ENCODE data around the gene MYH11.
"Not testable (repeated sequence)": the region's sequence is repeated elsewhere in the genome, so short reads cannot be mapped to it uniquely, and the experiment has no call there.

Gene MYH11

GRCh38 chr16:15743657-15744056 lies 113.2 kb downstream of the MYH11 start:
- DNase-seq = no peak

GRCh38 chr16:15742716-15743115 lies 114.1 kb downstream of the MYH11 start:
- DNase-seq = no peak

GRCh38 chr16:15741207-15741871 lies 115.5 kb downstream of the MYH11 start:
- DNase-seq = no peak

GRCh38 chr16:15739950-15740349 lies 116.9 kb downstream of the MYH11 start:
- DNase-seq = no peak

DNA sequence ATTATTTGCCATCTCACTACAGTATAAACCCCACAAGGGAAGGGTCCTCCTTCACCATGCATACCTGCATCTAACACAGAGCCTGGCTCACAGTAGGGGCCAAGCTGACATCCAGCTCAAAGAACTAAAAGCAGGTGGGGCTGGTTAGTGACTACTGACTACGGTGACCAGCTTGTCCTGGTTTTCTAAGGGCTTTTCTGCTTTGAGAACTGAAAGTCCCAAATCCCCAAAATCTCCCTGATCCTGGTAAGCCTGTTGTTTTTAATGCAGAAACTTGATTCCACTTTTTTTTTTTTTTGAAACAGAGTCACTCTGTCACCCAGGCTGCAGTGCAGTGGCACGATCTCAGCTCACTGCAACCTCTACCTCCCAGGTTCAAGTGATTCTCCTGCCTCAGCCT lies 117.4 kb downstream of the MYH11 start:
- no peak for DNase-seq

DNA sequence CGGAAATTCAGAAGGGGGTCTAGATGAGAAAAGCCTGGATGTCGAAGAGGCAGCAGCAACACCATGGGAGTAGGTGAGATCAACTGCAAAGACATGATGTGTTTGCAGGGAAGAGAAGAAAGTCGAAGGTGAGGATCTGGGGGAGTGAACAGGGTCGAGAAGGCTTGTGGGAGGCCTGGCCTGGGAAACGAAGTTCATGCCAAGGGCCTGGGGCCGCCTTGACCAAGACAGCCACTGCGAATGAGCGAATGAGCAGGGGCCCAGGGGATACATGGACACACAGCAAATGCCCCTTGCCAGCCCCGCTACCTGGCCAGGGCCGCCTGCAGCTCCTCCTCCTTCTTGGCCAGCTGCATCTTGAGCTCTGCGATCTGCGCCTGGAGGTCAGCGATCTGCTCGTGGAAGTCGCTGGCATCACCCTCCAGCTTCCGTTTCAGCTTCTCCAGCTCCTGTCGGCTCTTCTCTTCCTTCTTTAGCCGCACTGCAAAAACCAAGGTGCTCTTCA lies 119.6 kb downstream of the MYH11 start:
- no peak for DNase-seq

- DNase-seq = no peak
Observed at GRCh38 chr16:15736529-15736928, 120.3 kb downstream of the MYH11 start.

GRCh38 chr16:15735610-15736009 lies 121.2 kb downstream of the MYH11 start:
- no peak for DNase-seq

- DNase-seq = no peak
Observed at GRCh38 chr16:15732416-15732815, 124.4 kb downstream of the MYH11 start.

GRCh38 chr16:15729152-15729551 lies 127.7 kb downstream of the MYH11 start:
- DNase-seq = no peak

DNA sequence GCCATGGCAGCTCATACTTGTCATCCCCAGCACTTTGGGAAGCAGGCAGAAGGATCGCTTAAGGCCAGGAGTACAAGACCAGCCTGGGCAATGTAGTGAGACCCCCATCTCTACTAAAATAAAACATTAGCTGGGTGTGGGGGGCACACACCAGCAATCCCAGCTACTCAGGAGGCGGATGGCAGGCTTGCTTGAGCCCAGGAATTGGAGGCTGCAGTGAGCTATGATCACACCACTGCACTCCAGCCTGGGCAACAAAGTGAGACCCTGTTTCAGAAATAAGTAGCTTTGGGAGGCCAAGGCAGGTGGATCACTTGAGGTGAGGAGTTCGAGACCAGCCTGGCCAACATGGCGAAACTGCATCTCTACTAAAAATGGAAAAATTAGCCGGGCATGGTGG lies 129.1 kb downstream of the MYH11 start:
- not testable (repeated sequence) for DNase-seq

DNA sequence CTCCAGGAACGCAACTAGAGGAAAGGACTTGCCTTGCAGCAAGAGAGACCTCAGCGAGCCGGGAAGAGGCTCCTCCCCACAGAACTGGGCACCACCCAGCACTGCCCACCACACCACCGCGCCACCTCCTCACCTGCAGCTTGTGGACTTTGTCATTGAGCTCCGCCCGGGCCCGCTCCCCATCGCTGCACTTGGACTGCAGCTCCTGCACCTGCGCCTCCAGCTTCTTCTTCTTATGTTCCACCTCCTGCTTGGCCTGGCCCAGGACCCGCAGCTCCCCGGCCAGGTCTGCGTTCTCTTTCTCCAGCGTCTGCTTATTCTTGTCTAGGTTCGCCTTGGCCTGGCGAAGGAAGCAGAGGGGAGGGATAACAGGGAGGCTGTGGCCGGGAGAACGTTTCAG lies 130.1 kb downstream of the MYH11 start:
- DNase-seq = no peak

DNA sequence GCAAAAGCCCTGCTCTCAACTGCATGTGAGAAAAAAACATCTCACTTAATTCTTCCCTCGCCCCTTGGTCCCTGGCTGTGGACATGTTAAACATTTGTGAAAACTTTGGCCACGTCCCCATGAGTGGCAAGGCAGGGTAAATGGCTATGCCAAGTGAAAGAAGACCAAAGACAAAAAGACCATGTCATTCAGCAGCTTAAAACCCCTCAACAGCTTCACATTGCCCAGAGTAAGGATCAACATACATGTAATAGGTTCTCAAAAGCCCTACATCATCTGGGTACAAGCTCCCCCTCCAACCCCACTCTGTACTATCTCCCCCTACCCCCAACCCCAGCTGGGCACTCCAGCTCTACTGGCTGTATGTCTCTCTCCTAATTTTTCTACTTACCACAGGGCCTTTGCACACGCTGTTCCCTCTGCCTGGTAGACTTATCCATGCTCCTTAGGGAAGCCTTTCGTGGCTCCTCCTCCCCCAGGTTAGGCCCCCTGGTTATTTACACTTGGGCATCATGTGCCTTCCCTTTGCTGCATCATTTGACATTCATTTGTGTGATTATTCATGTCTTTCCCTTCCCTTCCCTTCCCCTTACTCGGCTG lies 131.1 kb downstream of the MYH11 start:
- DNase-seq = no peak

GRCh38 chr16:15723808-15724207 lies 133.0 kb downstream of the MYH11 start:
- DNase-seq = no peak

DNA sequence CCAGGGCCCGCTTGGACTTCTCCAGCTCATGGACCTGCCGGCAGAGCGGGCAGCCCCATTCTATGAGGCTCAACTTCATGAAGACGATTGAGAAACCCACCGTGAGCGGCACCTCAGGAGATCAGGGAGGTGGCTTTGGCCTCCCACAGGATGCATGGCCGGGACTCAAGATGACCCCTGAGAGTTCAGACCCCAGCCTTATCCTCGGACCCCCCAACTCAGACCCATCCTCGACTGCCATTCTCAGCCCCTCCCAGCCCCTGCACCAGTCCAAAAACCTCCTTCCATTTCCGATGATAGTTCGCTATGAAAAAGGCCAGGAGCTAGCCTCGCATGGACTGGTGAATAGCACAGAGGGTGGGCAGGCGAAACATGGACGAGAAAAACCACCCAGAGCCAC lies 135.8 kb downstream of the MYH11 start:
- DNase-seq = no peak

- no peak for DNase-seq
Observed at GRCh38 chr16:15716694-15717447, 140.0 kb downstream of the MYH11 start.

DNA sequence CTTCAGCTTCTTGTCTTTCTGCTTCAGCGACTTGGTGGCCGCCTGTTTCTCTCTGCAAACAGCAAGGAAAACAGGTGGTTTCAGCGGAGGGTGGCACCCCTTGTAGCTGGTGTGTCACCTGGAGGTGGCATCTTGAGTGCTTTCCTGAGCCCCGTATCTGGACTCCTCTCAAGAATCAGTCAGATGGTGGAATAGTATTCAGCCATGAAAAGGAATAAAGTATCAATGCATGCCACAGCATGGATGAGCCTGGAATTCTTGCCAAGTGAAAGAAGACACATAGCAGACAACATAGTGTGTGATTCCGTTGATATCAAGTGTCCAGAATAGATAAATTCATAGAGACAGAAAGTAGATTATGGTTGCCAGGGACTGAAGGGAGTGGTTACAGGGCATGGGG lies 141.6 kb downstream of the MYH11 start:
- DNase-seq = no peak

DNA sequence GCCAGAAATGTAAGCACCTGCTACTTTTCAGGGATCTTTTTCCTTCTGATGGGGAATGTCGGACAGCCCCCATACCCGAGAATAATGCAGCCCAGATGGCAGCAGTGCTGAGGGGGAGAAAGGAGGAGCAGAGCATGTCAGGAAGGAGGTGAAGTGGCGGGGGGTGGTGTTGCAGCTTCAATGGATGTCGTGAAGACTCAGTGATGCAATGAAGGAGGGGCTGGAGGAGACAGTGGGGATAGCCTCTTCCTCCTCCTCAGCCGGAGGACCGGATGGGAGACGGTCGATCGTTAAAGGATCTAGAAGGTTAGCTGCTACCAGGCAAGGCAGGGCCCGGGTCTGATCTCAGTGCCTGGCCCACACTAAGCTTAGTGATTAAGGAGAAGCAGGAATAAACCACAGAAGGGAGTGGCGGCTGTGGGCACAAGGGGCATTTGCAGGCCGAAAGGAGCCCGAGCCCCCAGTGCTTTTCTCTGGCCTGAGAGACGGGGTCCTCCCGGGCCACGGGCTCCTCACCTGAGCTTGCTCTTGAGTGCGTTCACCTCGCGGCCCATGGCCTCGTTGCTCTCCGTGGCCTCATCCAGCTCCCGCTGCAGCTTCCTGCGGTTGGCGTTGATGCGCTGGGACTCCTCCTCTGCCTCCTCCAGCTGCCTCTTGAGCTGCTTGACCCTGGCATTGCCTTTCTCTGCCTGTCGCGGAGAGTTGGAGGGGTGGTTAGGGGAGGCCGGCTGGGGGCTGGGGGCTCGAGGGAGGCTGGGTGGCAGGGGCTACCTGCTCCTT lies 142.2 kb downstream of the MYH11 start:
- no peak for DNase-seq

- no peak for DNase-seq
Observed at GRCh38 chr16:15708997-15709396, 147.8 kb downstream of the MYH11 start.

DNA sequence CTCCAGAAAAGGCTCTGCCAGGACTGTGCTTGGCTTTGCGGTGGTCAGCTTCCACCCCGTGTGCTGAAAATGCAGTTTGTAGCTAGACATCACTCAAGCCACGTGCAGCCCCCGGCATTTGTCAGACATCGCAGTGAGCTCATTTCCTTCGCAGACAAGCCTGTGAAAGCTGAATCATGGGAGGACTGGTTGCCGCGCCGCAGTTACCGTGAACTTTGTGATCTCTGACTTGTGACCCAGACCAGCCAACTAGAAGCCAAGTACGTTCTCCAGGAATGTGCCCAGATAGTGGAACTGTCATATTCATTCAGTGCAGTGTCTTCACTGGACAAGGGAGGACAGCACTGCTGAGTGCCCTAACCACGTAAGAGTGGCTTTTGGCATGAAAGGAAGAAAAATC lies 148.7 kb downstream of the MYH11 start:
- DNase-seq = no peak

GRCh38 chr16:15707332-15707731 lies 149.5 kb downstream of the MYH11 start:
- no peak for DNase-seq

DNA sequence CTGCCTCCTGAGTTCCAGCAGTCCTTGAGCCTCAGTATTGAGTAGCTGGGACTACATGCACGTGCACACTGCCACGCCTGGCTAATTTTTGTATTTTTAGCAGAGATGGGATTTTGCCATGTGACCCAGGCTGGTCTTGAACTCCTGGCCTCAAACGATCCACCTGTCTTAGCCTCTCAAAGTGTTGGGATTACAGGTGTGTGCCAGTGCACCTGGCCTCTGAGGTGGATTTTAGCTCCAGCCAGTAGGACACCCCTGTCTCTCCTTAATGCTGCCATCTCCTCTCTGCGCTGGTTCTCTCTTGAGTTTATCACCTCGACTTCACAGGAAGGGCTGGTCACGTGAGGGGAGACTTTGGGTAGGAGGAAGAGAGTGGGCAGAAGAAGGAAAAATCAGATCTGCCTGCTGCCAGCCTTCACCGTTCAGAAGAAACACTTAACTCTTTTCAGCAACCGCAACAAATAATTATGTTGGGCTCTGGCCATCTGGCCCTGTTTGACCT lies 151.7 kb downstream of the MYH11 start:
- no peak for DNase-seq

DNA sequence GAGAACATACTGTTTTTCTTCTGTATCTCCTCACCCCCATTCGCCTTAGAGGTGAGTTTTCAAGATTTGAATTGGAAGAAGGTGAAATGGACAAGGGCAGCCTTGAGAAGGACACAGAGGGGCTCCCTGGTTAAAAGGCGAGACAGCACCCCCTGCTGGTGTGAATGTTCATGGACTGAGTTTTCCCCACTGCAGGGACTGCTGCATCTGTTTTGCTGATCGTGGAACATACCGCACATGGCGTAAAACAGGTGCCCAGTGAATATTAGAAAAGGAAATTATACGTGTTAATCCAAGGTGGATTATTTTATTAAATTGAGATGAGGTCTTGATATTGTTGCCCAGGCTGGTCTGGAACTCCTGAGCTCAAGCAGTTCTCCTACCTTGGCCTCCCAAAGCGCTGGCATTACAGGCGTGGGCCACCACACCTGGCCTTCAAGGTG lies 152.3 kb downstream of the MYH11 start:
- no peak for DNase-seq
